Keratinocyte (primary cell): ENCODE results near the gene PKP4. TPM values are rescaled to one million over a fixed set of nuclear protein-coding genes. Genes with fewer than 3 reads are reported as not detected.

Experiments
- DNase-seq: peaks from one replicate; pipeline ENCODE4 v3.0.0-alpha.2; 2011; ENCODE audit warnings: low read depth, missing footprints, low spot score
- FAIRE-seq: peaks from 2 replicates; lab custom pipeline; 2011; peaks lifted over from hg19 to GRCh38; lab: Jason Lieb, UNC
- H2AFZ ChIP-seq: 2 replicates; pipeline ENCODE4 v1.6.0; 2012; ENCODE audit warnings: low read length, control low read depth, inconsistent platforms; ENCODE audit not compliant: control insufficient read depth
- H3K27ac ChIP-seq: 2 replicates; pipeline ENCODE4 v1.5.1; 2011; ENCODE audit warnings: low read length; ENCODE audit not compliant: control insufficient read depth, insufficient read depth
- H3K27me3 ChIP-seq: 3 replicates; pipeline ENCODE4 v1.6.0; 2011; ENCODE audit warnings: low read length; ENCODE audit not compliant: control insufficient read depth, insufficient read depth; ENCODE audit errors: extremely low read depth
- H3K36me3 ChIP-seq, 2 experiments: 2 replicates in 1 of 2; 3 replicates in 1 of 2; pipeline ENCODE4 v1.5.1; 2011; ENCODE audit warnings: low read length in 2 of 2, mild to moderate bottlenecking in 1 of 2; ENCODE audit not compliant: control insufficient read depth in 2 of 2, insufficient read depth in 2 of 2; ENCODE audit errors: extremely low read depth in 1 of 2
- H3K4me1 ChIP-seq: 3 replicates; pipeline ENCODE4 v1.5.1; 2011; ENCODE audit warnings: low read length; ENCODE audit not compliant: control insufficient read depth, insufficient read depth; ENCODE audit errors: extremely low read depth
- H3K4me2 ChIP-seq: 3 replicates; pipeline ENCODE4 v1.6.0; 2011; ENCODE audit warnings: low read depth, low read length; ENCODE audit not compliant: control insufficient read depth, insufficient read depth; ENCODE audit errors: extremely low read depth
- H3K4me3 ChIP-seq, 3 experiments: fragments of 200-600 bp in 1 of 3; sonication (generic) in 1 of 3; 2 replicates in 2 of 3; 3 replicates in 1 of 3; pipeline ENCODE4 v1.5.1; 2011 to 2016; ENCODE audit warnings: low read length in 3 of 3, mild to moderate bottlenecking in 3 of 3, control low read depth in 2 of 3, inconsistent platforms in 1 of 3, low read depth in 1 of 3, mixed read lengths in 1 of 3, mixed run types in 1 of 3, moderate library complexity in 1 of 3; ENCODE audit not compliant: control insufficient read depth in 2 of 3, insufficient read depth in 2 of 3; ENCODE audit errors: extremely low read depth in 1 of 3
- H3K79me2 ChIP-seq: 2 replicates; pipeline ENCODE4 v1.6.0; 2012; ENCODE audit warnings: low read length; ENCODE audit not compliant: control insufficient read depth, insufficient read depth
- H3K9ac ChIP-seq: 3 replicates; pipeline ENCODE4 v1.6.0; 2011; ENCODE audit warnings: low read length; ENCODE audit not compliant: control insufficient read depth, insufficient read depth; ENCODE audit errors: extremely low read depth
- H3K9me1 ChIP-seq: 3 replicates; pipeline ENCODE4 v1.6.0; 2011; ENCODE audit warnings: low read length; ENCODE audit not compliant: control insufficient read depth, insufficient read depth; ENCODE audit errors: extremely low read depth
- H3K9me3 ChIP-seq: 2 replicates; pipeline ENCODE4 v1.5.1; 2012; ENCODE audit warnings: low read depth, low read length; ENCODE audit not compliant: control insufficient read depth
- H4K20me1 ChIP-seq: 3 replicates; pipeline ENCODE4 v1.6.0; 2011; ENCODE audit warnings: low read length; ENCODE audit not compliant: control insufficient read depth, insufficient read depth; ENCODE audit errors: extremely low read depth
- CTCF ChIP-seq, 3 experiments: IDR thresholded peaks in 1 of 3; conservative IDR thresholded peaks in 1 of 3; optimal IDR thresholded peaks in 1 of 3; 2 replicates in 2 of 3; 3 replicates in 1 of 3; pipeline versions ENCODE3 to v1.5.1; 2011; ENCODE audit warnings: low read length in 3 of 3, mild to moderate bottlenecking in 3 of 3, moderate library complexity in 2 of 3, control low read depth in 1 of 3, inconsistent platforms in 1 of 3; ENCODE audit not compliant: insufficient read depth in 2 of 3; ENCODE audit errors: extremely low read depth in 1 of 3
- EZH2 ChIP-seq: IDR thresholded peaks from one replicate; pipeline ENCODE4 v1.6.1; 2012; ENCODE audit warnings: inconsistent platforms, mild to moderate bottlenecking, low read length, moderate library complexity
- dilution Hi-C: fragments of 300-500 bp; cut with MboI; formaldehyde crosslinking; loops from one replicate; pipeline ENCODE4 v1.7.0; 2020; ENCODE audit warnings: low sequenced_read_pairs; ENCODE audit not compliant: extremely low pct_ligation_motif_present
- polyA plus RNA-seq, 5 experiments: library from polyadenylated mRNA; depleted of rRNA in 3 of 5; stranded (reverse) in 3 of 5; stranded (forward) in 1 of 5; unstranded in 1 of 5; fragments of >200 nt; gene quantifications; 1 replicate in 1 of 5; 2 replicates in 3 of 5; 3 replicates in 1 of 5; pipeline versions ENCODE4 v1.2.1 to v1.2.3, GENCODE V29; 2011 to 2012; ENCODE audit warnings: missing spikeins in 2 of 5, low read depth in 1 of 5, low replicate concordance in 1 of 5

PKP4 gene
- polyA plus RNA-seq, 1 donor (not counting 4 experiments of a cell fraction or from before 2014, with no cell fraction given), result 43.8 TPM

GRCh38 chr2:158519481-158519880 lies 62.7 kb downstream of the PKP4 start:
- peaks cover 32% of the 10 kb centered on the region for H3K79me2 ChIP-seq
- no peaks in the 10 kb centered on the region for H3K9me3 ChIP-seq
- no peaks in the 10 kb centered on the region for H3K9me1 ChIP-seq
- no peak overlapping the region for H2AFZ ChIP-seq
- H4K20me1 ChIP-seq, result no peaks in the 10 kb centered on the region
- H3K9ac ChIP-seq, result no peak overlapping the region
- H3K27me3 ChIP-seq, result no peaks in the 10 kb centered on the region
- peaks cover 0 to 7% of the 10 kb centered on the region in 2 experiments for H3K36me3 ChIP-seq
- dilution Hi-C loops, result no loop called here
- TF ChIP-seq CTCF (optimal IDR thresholded peaks at IDR 0.05 in 1 of 3, IDR thresholded peaks at IDR 0.05 in 1 of 3, conservative IDR thresholded peaks at IDR 0.05 in 1 of 3; ENCODE audit: extremely low read depth in 1 of 3, insufficient read depth in 2 of 3, low read length in 3 of 3) (no peak), EZH2 (no peak)
- H3K27ac ChIP-seq, result no peak overlapping the region
- H3K4me1 ChIP-seq, result no peaks in the 10 kb centered on the region
- FAIRE-seq (no peak), DNase-seq (no peak)
- no peak overlapping the region for H3K4me3 ChIP-seq
- H3K4me2 ChIP-seq, result no peak overlapping the region

- FAIRE-seq, result peak; percentile 51
- Histone ChIP-seq H3K4me2 (no peak overlapping the region), H3K9me1 (no peaks in the 10 kb centered on the region), H3K9ac (no peak overlapping the region), H3K79me2 (peaks cover 9% of the 10 kb centered on the region), H3K4me1 (peaks cover 7% of the 10 kb centered on the region), H3K4me3 (no peak overlapping the region), H2AFZ (no peak overlapping the region), H4K20me1 (no peaks in the 10 kb centered on the region), H3K27me3 (no peaks in the 10 kb centered on the region), H3K9me3 (no peaks in the 10 kb centered on the region), H3K36me3 (peaks cover 0 to 5% of the 10 kb centered on the region in 2 experiments), H3K27ac (no peak overlapping the region)
- DNase-seq, result no peak
- dilution Hi-C loops, result no loop called here
- no peak for TF ChIP-seq CTCF (optimal IDR thresholded peaks at IDR 0.05 in 1 of 3, IDR thresholded peaks at IDR 0.05 in 1 of 3, conservative IDR thresholded peaks at IDR 0.05 in 1 of 3; ENCODE audit: extremely low read depth in 1 of 3, insufficient read depth in 2 of 3, low read length in 3 of 3)
- TF ChIP-seq EZH2, result no peak
Observed at GRCh38 chr2:158529379-158530259, 72.9 kb downstream of the PKP4 start.
